NOMO-1 treated with DMSO at 0.1 percent for 48 hours (cell line): ENCODE measurements around the gene DNAJC6.
A peak's percentile ranks its signal among the peaks of the same experiment; 100 is the strongest.
"Not testable (repeated sequence)": the region's sequence is repeated elsewhere in the genome, so short reads cannot be mapped to it uniquely, and the experiment has no call there.

ENCODE experiments used
- DNase-seq: peaks from one replicate; lab custom pipeline; 2025; ENCODE audit not compliant: unreplicated experiment; lab: John Stamatoyannopoulos, UW

DNAJC6 gene

DNA sequence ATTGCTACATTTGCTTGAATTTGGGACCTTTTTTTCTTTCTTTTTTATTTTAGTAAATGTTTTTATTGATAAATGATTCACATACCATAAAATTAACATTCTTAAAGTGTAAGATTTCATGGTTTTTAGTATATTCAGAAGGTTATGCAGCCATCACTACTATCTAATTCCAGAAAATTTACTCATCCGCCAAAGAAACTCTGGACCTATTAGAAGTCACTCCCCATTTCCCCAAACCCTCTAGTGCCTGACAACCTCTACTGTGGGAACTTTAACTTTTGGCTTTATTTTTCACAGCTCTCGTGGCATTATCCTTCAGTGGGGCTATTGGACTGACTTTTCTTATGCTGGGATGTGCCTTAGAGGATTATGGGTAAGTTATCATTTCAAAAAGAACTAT is 115.7 kb downstream of the DNAJC6 start:
- DNase-seq, result no peak

DNA sequence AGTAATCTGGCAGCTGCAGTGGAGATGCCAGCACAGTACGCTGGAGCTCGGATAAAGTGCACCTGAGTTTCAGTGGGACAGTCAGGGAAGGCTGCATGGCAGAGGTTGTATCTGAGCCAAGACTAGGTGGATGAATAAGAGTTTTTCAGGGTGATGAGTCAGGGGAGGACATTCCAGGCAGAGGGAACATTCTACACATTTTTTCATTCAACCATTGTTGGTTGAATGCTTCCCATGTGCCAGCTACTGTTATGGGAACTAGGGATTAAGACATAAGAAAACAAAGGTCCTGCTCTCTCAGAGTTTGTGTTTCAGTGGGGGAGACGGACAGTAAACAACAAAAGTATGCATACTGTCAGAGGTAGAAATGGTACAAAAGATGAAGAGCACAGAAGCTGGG is 116.4 kb downstream of the DNAJC6 start:
- DNase-seq, result no peak

DNA sequence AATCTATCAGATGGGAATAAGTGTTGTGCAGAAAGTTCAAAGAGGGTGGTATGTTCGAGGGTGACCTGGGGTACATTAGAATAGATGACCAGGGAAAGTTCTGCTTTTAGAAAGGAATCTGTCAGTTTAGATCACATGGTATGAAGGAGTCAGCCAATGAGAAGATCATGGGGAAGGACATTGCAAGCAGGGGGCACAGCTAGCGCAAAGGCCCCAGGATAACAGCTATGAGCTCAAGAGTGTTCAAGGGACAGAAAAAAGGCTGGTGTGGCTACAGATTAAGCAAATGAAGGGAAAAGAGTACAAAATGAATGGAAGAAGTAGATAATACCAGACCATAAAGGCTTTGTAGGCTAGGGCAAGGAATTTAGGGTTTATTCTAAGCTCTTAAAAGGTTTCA is 119.7 kb downstream of the DNAJC6 start:
- DNase-seq, result no peak

DNA sequence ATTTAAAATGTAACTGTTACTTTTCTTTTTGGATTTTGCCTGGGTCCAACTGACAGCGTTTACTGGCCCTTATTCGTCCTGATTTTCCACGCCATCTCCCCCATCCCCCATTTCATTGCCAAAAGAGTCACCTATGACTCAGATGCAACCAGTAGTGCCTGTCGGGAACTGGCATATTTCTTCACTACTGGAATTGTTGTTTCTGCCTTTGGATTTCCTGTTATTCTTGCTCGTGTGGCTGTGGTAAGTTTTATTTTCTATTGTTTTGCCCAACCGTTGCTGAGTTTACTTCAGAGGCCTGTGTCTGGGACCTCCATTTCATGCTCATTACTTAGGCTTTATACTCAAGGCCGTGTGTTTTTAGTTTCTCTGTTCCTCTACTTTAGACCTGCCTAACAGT is 120.5 kb downstream of the DNAJC6 start:
- peak; percentile 6 for DNase-seq

DNA sequence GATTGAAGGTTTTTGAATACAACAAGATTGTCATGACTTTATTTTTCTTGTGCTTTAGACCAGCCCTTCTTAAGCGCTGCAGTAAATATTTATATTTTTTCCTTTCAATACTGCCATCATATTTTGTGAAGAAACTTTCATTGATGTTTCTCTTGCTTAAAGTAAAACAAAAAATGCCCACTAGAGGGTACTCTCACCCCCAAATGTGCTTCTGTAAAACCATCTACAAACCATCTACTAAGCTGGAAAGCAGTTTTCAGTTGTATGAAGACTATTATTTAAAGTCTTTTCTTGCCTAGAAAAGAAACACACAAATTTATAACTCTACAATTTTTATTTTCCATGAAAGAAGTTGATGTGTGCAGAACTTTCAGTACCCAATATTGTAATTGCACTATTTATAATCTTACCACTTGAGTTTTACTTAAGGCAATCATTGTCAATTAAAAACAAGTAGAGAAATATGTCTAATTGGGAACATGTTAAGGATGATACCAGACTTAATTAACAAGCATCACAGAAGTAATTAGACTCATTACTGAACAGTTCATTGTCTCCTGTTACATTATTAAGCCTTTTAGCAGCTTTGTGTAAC is 121.9 kb downstream of the DNAJC6 start:
- peak; percentile 19 for DNase-seq

DNA sequence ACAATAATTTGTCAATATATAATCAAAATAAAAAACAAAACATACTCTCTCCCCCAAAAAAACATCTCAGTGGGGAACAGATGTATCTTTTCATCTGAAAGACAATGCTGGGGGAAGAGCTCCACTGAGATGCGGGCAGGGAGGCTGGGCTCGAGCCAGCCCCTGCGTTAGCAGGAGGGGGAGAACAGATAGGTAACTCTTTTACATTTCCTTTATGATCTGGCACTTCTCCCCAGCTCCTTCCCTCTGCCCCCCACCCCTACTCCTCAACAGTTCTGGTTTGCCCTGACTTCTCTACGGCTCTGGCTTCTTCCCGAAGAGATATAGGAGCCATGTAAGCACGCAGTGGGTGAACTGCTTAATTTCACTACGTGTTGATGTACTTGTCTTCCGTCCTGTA is 123.6 kb downstream of the DNAJC6 start:
- DNase-seq, result no peak

DNA sequence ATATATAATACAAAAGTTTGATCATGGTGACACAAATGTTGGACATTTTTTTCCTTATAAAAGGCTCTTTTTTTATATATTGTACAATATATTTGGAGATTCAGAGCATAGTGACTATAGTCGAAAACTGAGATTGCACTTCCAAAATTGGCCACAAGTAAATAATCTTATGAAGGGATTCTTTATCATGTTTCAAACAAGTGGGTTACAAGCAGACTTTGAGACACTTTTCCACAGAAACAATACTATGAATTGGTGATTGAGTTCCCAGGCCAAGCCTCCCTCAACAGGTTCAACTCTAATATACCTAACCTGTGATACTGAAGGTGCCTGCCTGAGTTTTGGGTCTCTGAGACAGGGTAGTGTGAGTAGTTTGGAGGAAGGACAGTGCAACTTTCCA is 124.9 kb downstream of the DNAJC6 start:
- DNase-seq, result no peak

DNA sequence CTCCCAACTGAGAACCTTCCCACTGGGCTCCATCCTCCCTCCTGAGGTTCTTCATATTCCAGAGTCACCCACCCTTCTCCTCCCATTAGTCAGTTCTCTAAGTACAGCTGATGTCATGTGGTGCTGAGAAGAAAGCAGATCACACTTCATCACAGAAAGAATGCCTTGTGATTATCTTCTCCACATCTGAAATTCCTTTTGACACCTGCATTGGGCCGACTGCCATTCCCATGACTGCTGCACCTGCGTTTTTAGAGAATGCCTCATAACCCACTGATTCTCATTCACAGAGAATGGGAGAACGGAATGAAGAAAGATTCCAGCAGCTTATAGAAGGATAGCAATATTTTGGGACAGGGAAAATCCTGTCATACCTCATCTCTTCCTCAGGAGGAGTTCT is 125.4 kb downstream of the DNAJC6 start:
- DNase-seq, result no peak

DNA sequence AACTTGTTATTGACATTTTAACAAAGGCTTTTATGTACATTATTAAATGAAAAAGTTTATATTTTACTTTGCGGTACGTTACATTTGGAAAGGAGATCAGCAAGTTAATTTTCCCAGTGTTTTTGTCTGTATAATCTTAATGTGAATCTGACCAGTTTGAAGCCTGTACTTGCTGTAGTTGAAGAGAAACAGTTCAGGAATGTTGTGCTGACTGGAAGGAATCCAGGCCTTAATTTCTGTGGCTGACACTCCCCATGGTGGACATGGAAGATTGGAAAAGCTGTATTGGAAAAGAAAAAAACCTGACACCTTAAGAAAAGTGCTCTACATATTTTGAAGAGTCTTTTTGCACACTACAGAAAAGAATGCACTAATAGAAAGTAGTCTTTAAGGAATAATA is 126.6 kb downstream of the DNAJC6 start:
- DNase-seq, result no peak

DNA sequence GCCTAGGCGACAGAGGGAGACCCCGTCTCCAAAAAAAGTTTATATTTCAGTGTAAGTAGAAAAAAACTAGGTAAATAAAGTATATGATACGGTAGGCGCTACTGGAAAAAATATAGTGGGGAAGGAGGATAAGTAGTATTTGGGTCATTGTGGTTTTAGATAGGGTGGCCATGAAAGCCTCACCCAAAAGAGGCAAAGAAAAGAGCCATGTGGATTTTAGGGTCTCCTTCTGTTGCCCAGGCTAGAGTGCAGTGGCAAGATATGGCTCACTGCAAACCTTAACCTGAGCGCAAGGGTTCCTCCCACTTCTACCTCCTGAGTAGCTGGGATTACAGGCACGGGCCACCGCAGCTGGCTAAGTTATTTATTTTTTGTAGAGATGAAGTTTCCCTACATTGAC is 128.3 kb downstream of the DNAJC6 start:
- no peak for DNase-seq

DNA sequence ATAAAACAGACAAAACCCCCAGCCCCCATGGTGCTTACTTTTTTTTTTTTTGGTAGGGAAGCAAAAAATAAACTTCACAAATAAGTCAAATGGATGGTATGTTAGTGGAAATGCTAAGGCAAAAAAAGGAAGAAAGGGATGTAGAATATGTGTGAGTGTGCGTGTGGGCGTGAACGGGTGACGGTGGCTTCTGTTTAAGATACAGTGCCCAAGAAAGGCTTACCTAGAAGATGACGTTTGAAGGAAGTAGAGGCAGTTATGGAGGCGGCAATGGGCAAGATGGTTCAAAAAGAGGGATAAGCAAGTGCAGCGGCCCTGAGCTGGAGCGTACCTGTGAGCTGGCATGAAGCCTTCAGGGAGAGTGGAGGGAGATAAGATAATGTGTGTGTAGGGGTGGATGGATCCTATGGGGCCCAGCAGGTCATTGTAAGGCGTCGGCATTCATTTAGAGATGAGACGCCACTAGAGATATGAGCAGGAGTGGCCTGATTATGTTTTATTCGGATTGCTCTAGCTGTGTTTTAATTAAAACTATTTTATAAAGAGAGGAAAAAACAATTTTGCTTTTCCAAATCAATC is 131.1 kb downstream of the DNAJC6 start:
- DNase-seq, result no peak

DNA sequence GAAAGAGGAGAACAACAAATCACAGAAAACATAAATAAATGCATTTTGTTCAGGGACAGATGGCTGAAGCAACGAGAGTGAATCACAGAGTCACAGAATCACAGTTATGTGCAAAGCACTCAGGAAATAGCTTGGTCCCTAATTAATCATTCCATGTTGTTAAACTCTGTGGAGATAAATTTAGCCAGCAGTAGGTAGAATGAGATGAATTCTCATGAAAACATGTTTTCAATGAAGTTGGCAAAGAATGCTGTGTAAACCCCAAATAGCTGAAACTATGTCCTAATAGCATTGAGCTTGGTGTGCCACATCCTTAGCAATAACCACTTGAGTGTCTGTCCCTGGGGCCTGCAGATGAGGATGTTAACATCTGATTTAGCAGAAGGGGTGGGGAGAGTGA is 131.6 kb downstream of the DNAJC6 start:
- no peak for DNase-seq

DNA sequence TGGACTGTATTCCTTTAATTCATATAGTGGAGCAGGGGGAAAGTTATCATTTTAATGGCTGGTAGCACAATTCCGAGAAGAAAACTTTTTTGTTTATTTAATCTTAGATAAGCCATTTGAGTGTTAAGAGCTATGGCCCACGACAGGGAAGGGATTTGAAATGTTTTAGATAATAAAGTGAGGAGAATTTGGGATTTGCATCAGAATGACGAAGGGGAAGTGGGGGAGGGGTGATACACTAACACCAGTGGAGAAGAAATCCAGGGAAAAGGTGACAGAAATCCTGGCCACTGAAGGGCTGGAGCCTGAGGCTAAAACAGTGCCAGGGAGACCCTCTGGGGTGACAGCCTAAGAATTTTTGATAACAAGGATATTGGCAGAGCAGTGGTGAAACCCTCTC is 132.1 kb downstream of the DNAJC6 start:
- no peak for DNase-seq

DNA sequence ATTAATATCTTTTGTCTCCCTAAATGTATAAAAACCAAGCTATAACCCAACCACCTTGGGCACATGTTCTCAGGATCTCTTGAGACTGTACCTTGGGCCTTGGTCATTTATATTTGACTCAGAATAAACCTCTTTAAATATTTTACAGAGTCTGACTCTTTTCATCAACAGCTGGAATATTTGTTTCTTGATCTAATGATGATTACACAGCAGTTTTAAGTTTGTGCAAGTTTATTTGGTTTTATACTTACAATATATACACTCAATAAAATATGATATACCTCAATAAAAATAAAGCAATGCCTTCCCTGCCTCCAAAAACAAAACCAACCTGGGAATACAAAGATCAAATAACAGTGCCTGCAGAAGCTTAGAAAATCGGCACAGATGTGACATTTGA is 133.1 kb downstream of the DNAJC6 start:
- DNase-seq, result no peak

DNA sequence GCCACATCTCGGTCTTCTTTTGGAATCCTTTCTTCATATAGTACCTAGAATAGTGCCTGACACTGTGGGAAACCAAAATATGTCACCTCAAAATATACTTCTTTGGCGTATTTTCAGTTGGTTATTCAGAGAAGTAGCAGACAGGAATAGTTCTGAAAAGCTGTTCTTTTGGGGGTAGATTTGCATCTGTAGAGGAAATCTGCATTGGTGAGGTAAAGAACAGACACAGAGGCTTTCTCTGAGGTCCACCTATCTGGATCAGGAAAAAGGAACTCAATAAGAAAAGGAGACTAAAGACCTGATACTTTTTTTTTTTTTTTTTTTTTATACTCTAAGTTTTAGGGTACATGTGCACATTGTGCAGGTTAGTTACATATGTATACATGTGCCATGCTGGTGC is 134.3 kb downstream of the DNAJC6 start:
- no peak for DNase-seq

DNA sequence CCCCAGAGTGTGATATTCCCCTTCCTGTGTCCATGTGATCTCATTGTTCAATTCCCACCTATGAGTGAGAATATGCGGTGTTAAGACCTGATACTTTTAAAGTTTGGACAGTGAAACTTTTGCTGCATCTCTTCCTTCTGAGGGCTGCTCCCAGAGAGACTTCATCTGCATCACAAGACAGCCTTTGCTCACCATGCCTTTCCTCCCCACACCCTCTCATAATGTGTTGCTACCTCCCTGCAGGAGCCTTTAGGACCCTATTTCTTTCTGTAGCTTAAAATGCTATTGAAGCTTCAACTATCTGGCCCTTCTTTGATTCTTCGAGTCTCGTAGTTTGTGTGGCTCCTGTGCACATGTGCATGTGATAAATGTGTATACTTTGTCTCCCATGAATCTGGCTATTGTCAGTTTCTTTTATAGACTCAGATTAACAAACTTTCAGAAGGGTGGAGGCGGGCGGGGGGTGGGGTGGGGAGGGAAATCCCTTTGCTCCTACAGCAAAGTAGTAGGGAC is 134.8 kb downstream of the DNAJC6 start:
- no peak for DNase-seq

DNA sequence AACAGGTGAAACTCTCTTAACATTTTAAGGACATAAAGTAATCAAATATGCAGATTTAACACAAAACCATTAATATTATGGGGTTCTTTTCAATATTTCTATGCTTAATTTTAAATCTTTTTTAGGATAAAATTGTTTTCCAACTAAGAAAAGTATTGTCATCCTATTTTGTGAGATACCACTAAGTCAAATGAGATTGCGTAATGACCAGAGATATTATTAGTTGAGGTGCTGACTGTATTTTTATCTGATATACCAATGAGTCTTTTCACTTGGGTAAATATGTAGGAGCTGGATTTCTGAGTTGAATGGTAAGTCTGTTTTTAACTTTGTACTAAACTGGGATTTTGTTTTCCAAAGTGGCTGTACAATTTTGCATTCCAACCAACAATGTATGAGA is 136.5 kb downstream of the DNAJC6 start:
- no peak for DNase-seq

DNA sequence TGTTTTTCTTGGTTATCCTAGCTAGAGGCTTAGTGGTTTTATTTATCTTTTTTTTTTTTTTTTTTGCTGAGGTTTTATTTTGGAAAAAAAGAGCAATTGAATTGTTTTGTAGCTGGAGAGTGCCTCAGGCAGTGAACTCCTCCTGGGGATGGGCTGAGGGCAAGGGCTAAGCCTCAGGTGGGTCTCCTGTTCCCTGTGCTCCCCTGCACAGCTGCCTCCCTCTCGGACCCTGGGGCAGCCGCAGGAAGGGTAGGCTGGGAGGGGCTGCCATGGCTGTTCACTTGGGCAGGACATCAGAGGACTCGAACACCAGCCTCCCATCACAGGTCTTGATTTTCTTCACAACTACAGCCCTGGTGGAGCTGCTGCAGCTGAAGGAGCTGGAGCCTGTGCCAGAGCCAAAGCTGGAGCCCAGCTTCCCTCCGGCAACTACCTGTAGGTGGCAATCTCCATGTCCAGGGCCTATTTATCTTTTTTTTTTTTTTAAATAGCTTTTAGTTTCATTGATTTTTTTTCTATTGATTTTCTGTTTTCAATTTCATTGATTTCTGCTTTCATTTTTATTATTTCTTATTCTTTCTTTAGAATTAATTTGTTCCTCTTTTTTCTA is 140.0 kb downstream of the DNAJC6 start:
- DNase-seq, result no peak

DNA sequence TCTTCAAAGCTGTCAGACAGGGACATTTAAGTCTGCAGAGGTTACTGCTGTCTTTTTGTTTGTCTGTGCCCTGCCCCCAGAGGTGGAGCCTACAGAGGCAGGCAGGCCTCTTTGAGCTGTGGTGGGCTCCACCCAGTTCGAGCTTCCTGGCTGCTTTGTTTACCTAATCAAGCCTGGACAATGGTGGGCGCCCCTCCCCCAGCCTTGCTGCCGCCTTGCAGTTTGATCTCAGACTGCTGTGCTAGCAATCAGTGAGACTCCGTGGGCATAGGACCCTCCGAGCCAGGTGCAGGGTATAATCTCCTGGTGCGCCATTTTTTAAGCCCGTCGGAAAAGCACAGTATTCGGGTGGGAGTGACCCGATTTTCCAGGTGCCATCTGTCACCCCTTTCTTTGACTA is 146.3 kb downstream of the DNAJC6 start:
- not testable (repeated sequence) for DNase-seq

DNA sequence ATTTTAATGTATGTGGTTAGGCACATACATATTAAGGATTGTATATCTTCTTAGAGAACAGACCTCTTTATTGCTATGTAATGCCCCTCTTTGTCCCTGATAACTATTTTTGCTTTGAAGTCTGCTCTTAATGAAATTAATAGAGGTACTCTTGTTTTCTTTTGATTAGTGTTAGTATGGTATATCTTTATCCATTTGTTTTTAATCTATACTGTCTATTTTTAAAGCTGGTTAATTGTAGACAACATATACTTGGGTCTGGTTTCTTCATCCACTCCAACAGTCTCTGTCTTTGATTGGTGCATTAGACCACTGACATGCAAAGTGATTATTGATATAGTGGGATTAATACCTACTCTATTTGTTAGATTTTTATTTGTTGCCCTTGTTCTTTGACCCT is 147.1 kb downstream of the DNAJC6 start:
- DNase-seq, result no peak

DNA sequence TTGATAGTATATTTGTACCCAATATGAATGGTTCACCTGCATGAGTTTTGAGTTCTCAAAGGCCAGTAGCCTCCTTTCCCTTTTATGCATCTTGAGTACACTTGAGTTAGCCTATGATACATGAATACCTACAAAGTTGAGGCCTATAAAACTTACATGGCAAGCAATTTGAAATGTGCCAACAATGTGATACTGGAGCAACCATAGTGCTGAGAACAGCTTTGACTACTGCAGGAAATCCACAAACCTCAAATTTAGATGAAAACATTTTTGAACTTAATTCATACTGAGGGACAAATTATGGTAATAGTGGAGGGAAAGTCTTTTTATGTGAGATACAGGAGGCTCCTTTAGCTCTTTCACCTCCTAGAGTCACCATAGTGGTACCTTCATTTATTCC is 148.5 kb downstream of the DNAJC6 start:
- no peak for DNase-seq

DNA sequence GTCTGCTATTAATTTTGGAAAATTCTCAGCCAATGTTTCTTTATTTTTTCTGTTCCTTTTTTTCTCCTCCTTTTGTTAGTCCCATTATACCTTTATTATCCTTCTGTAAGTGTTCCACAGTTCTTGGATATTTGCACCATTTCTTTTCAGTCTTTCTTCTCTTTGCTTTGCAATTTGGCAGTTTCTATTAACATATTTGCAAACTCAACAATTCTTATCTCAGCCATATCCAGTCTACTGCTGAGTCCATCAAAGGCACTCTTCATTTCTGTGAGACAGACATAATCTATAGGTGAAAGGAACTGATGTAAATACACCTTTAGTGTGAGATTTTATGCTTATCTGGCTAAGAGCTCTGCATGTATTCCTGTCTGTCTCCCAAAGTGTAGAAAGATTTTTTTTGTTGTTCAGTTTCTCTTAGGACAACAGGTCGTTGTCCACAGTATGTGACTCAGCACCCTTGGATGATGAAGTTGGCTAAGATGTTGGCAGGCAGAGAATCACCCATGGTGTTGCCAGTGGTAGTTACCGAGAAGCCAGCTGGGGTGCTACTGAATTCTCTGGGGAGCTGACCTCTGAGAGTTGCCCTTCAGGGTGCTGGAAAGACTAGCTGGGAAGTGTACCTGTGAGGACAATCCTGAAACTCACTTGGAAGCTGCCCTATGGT is 149.5 kb downstream of the DNAJC6 start:
- no peak for DNase-seq
